ENCODE results near the gene RCN1.

Gene RCN1

GRCh38 chr11:32080361-32080980 is 10.4 kb upstream of the RCN1 start:
- no peak for DNase-seq

DNA sequence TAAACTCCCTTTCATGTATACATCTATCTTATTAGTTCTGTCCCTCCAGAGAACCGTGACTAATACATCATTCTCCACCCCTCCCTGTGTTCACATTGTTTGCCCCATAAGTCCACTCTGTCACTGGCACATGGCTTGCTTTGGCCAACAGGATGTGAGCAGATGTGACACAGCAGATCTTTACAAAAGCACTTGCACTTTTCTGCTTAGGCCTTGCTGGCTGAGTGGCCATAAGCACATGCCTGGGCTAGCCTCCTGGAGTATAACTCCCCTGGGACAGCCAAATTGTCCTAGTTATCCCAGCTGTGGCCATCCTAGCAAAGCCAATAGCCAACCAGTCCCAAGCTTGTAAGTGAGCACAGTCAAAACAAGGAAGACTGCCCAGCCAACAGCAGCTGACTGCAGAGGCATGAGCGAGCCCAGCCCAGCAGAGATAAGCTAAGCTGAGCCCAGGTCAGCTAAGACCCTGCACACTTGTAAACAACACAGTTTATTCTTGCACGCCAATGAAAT is 9.7 kb upstream of the RCN1 start:
- peak; percentile 41 for DNase-seq

DNA sequence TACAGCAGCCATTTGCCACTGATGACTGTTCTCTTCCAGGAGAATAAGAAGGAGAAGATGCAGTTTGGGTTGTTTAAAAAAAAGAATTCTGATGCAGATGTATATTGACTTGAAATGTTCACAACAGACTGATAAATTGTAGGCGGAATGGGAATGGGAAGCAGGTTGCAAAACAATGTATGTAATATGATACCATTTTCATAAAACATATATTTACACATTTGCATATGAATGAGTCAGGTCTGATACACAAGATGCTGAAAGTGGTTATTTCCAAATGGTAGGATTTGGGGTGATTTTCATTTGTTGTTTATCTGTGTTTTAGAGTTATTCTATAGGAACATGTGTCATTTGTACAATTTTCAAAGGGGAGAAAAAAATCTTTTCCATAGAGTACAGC is 9.0 kb upstream of the RCN1 start:
- no peak for DNase-seq

DNA sequence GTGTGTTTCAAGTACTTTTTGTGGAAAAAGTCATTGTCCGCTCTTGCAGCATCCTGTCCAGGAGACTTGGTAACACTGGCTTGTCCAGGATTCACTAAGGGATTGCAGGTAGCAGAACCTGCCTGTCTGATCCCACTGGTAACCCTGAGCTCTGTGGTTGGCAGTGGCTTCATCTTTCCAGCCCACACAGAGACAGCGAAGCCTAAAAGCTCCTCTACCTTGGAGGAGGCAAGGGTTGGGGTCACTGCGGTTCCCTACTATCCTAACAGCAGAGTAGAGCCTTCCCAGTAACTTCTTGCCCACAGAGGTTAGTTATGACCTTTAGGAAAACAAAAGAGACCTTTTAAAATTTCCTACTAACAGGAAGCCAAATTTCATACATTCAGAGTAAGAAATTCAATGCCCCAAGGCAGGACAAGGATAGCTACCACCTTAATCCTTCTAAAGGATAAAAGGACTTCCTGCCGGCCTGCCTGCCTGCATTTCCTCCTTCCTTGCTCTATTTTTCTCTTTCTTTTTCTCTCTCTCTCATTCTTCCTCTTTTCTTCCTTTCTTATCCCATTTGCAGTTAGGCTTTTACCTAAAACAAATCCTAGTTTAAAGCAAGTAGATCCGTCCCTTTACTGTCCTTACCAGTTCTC is 8.4 kb upstream of the RCN1 start:
- DNase-seq = no peak

DNA sequence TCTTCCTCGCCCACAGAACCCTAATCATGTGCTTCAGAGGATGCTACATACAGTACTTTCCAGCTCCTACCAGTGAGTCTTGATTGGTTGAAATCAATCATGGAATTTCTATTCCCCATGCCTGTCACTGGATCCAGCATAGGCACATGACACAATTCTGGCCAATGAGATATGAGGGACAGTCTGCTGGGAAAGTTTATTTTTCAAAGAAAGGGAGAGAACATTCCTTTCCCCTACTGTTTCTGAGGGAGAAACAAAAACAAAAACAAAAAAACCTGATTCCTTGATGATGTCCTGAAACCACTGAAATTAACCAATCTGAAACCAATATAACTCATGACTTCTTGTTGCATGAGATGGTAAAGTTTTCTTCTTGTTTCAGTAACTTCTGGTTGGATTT is 3.3 kb upstream of the RCN1 start:
- no peak for DNase-seq

DNA sequence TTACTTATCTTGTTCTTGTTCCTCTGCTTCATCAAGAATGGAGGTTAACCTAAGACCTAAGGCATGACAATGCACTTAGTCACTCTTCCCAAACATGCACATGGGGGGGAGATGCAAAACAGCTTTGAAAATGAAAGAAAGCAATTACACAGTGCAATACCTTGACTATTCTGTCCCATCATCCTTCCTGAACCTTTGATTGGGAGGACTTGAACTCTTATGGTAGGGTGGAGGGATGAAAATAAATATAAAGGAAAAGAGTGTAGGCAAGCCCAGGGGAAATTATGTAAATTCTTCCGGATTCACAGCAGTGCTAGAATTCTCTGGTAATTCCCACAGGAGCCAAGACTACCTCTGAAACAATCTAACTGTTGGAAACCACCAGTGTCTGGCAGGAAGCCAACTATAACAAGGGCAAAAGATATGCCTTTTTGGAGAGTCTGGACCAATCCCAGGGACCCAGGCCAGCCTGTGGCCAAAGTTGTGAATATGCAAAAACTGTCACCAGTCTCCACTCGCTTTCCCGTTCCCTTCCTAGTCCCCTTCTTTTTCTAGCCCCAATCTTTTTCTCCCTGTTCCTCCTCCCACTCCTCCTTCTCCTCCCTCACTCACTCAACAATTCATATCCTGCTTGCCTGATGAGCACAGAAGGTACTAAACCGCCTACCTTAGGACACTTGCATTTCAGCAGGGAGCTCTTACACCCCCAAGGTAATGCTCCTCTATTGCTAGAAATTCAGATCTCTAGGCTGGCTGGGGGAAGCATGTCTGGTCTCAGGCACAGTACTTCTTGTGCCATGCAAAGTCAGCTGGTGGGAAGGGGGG is 2.5 kb upstream of the RCN1 start:
- no peak for DNase-seq

- DNase-seq = no peak
These were observed 1.8 kb downstream of the RCN1 start for GRCh38 chr11:32092581-32093170.

- DNase-seq = no peak
These were observed 4.0 kb downstream of the RCN1 start for GRCh38 chr11:32094923-32095322.

DNA sequence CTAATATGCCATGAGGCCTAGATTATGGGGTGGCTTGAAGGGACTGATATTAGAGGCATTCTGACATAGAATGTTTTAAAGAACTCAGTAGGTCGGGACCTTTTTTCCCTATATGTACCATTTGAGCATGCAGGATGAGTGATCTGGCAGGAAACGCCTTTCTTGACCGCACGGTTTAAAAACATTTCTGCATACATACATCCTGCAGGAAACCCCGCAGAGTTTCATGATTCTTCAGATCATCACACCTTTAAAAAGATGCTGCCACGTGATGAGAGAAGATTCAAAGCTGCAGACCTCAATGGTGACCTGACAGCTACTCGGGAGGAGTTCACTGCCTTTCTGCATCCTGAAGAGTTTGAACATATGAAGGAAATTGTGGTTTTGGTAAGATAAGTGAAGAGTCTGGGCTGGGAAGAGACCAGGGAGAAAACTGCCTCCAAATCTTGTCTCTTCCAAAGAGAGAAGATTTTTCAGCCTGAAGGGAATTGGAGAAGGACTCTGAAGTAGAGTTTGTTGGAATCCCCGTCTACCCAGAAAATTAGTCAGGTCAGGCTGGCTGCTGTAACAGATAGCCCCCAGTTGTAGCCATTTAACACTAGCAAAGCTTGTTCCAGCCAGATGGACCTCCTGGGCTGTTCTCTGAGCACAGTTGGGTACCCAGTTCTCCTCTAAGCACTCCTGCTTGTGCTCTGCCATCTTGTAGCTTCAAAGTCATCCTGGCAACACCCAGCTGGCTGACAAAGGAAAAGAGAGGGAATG is 7.4 kb downstream of the RCN1 start:
- no peak for DNase-seq

DNA sequence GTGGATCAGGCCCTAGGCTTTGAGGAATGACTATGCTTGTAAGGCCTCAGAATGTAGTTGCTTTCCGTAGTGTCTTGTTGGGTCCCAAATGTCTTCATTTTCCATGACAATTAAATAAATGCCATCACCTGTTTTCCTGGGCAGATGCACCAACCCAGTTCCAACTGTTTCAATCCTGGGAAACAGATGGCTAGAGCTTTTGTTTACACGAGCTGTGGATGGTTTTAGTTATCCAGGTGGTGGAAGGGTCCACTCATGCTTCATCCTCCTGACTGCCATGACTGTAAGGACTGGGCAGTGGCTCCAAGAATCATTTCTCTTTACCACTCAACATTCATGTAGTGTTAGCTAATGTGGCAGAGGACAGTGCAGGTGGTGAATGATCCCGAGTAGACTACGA is 8.6 kb downstream of the RCN1 start:
- no peak for DNase-seq

DNA sequence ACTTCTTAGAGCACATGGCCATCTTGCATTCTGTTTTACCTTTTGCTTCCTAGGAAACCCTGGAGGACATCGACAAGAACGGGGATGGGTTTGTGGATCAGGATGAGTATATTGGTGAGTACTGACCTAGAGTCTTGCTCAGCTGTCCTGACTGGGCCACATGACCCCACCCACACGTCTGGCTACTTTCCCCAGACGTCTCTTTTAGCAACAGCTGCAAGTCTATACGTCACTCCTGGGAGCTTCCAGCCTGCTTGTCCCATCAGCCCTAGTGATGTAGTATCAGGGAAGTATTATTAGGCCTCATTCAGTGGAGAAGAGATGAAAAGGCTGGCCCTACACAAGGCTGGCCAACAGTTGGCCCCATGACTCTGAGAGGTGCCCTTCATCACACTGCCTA is 9.6 kb downstream of the RCN1 start:
- no peak for DNase-seq

GRCh38 chr11:32101791-32102190 is 10.9 kb downstream of the RCN1 start:
- no peak for DNase-seq

DNA sequence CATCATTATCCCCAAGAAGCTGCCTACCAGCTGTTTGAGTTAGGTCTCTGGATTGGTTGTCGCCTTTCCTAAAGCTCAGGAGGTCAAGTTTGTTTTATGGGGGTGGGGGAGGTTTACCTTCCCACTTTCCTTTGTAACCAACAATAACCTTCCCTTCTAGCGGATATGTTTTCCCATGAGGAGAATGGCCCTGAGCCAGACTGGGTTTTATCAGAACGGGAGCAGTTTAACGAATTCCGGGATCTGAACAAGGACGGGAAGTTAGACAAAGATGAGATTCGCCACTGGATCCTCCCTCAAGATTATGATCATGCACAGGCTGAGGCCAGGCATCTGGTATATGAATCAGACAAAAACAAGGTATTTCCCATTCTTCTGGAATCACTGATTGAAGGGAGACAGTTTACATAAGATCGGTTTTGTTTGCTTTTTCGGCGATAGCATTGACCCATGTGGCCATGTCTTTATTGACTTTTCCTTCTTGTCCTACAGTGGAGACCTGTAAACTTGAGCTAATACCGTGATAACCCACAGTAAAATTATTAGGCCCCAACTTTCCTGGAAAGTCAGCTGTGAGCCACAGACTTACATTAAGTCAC is 12.3 kb downstream of the RCN1 start:
- peak; percentile 16 for DNase-seq

- DNase-seq = no peak
These were observed 13.1 kb downstream of the RCN1 start for GRCh38 chr11:32103941-32104340.

- no peak for DNase-seq
These were observed 15.1 kb downstream of the RCN1 start for GRCh38 chr11:32105871-32106560.

DNA sequence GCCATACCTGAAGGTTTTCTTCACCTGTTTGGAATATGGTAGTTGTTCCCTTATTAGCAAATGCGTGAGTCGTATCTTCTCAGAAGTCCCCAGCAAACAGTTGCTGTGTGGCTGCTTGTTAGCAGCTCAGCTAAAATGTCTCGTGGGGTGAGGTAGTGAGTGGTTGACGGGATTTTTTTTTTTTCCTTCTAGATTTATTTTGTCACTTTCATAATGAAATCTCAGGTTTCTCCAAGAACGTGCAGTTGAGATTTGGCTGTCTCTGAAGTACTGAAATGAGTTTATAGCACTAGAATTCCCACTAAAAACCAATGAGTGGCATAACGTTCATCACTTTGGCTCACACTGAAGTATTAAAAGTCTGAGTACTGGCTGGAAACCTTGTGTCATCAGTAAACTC is 16.8 kb downstream of the RCN1 start:
- DNase-seq = no peak

GRCh38 chr11:32108576-32108975 is 17.7 kb downstream of the RCN1 start:
- no peak for DNase-seq

DNA sequence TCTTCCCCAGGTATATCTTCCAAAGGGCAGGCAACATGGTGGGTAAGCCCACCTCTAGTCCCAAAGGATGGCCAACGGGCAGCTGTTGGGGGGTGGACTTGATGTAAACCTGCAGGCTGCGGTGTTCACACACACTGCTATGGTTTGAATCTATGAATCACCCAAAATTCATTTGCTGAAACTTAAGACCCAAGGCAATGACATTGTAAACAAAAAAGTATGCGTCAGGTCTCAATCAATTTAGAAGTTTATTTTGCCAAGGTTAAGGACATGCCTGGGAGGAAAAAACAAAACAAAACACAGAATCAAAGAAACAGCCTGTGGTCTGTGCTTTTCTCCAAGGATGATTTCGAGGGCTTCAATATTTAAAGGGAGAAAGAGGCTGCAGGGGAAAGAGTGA is 18.3 kb downstream of the RCN1 start:
- DNase-seq = no peak

- DNase-seq = no peak
These were observed 18.7 kb downstream of the RCN1 start for GRCh38 chr11:32109592-32109991.

DNA sequence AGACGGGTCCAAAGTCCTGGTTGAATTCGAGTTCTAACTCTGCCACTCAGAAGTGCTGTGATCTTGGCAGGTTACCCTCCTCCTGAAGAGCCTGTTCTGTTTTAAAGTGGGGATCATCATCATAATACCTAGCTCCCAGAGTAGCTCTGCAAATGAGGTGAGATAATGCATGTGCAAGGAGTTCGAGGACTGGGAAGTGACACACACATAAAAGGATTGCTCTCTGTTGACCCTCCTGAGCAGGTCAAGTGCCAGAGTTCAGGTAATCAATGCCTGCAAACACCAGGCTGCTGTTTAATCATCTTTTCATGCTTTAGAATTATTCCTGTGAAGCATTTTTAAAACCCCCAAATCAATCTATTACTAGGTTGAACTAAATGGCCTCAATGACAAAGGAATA is 19.9 kb downstream of the RCN1 start:
- DNase-seq = no peak

DNA sequence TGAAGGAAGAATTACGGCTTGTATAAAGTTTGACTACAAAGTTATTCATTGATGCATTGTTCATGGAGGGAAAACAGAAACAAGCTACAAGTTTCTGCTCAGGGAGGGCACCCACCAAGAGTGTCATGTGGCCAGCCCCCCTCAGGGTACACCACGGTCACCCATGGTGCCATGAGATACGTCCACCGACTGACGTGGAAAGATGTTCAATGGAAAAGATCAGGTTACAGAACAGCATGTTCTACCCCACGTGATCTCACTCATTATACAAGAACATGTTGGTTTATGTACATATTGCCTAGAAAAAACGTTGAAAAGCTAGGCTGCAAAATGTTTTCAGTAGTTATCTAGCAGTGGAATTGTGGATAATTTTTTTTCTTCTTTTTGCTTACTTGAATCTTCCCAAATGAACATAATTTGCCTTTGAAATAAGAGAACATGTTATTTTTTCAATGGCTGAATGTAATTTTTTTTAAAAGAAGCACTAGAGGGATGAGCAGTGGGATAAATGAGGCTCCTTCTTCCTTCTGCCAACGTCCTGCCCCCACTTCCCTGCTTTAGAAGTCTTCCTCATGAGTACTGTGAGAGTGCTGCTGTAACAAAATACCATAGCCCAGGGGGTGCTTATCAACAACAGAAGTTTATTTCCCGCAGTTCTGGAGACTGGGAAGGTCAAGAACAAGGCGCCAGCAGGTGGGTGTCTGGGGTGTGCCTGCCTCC is 22.5 kb downstream of the RCN1 start:
- peak; percentile 15 for DNase-seq
